Measurements from ENCODE around the gene INSR. TPM values are rescaled to one million over a fixed set of nuclear protein-coding genes. Genes with fewer than 3 reads are reported as not detected.
"Not testable (repeated sequence)": the region's sequence is repeated elsewhere in the genome, so short reads cannot be mapped to it uniquely, and the experiment has no call there.

Gene INSR
- total RNA-seq, 2 donors from 2014 or later: 58.7 to 62.2 TPM

DNA sequence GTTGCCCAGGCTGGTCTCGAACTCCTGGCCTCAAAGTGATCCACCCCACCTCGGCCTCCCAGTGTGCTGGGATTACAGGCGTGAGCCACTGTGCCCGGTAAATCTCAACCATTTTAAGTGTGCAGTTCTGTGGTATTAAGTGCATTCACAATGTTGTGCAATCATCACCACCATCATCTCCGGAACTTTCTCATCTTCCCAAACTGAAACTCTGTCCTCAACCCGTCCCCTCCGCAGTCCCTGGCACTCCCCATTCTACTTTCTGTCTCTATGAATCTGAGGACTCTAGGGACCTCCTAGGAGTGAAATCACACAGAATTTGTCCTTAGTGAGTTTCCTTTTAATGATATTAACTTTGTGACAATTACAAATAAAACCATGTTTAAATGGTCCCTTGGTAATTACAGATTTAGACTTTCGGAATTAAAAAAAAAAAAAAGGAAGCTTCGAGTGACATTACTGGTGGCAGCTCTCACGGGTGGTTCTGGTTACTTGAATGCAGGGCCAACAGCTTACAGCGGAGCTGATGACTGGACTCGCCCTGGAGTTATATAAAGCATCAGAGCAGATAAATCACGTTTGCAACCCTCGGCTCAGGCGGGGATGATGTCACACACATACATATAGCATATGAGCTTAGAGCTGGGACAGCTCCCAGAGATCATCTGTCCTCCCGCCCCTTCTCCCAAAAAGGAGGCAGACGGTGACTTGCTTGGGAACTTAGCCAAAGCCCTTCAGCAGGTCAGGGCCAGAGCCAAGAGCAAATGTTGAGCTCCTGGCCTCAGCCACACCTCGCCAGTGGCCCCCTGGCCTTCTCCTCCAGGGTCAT lies 134.9 kb downstream of the INSR start:
- H3K27me3 ChIP-seq: no peaks in the 10 kb centered on the region
- H3K4me1 ChIP-seq: no peaks in the 10 kb centered on the region
- DNase-seq: no peak
- no peak overlapping the region for H3K9ac ChIP-seq (ENCODE audit: low read depth in 2 of 2, low read length in 2 of 2)
- intact Hi-C loops (cut with DNase I): no loop called here
- TF ChIP-seq, protein P1, sequence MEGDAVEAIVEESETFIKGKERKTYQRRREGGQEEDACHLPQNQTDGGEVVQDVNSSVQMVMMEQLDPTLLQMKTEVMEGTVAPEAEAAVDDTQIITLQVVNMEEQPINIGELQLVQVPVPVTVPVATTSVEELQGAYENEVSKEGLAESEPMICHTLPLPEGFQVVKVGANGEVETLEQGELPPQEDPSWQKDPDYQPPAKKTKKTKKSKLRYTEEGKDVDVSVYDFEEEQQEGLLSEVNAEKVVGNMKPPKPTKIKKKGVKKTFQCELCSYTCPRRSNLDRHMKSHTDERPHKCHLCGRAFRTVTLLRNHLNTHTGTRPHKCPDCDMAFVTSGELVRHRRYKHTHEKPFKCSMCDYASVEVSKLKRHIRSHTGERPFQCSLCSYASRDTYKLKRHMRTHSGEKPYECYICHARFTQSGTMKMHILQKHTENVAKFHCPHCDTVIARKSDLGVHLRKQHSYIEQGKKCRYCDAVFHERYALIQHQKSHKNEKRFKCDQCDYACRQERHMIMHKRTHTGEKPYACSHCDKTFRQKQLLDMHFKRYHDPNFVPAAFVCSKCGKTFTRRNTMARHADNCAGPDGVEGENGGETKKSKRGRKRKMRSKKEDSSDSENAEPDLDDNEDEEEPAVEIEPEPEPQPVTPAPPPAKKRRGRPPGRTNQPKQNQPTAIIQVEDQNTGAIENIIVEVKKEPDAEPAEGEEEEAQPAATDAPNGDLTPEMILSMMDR (IDR thresholded peaks at IDR 0.05): no peak
- no peaks in the 10 kb centered on the region for H3K36me3 ChIP-seq
- H3K27ac ChIP-seq: no peak overlapping the region
- no peaks in the 10 kb centered on the region for H3K9me3 ChIP-seq
- no peak overlapping the region for H3K4me3 ChIP-seq

DNA sequence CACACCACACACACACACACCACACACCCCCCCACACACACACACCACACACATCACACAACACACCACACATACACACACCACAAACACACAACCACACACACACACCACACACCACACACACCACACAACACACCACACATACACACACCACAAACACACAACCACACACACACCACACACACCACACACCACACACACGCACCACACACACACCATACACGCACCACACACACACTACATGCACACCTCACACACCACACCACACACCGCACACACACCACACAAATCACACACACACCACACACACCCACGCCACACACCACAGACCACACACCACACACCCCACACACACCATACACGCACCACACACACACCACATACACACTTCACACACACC lies 141.2 kb downstream of the INSR start:
- TF ChIP-seq, protein P1 (IDR thresholded peaks at IDR 0.05): no peak
- Histone ChIP-seq H3K27ac (no peak overlapping the region), H3K9ac (ENCODE audit: low read depth in 2 of 2, low read length in 2 of 2) (no peak overlapping the region), H3K4me1 (no peaks in the 10 kb centered on the region), H3K4me3 (no peak overlapping the region), H3K9me3 (no peaks in the 10 kb centered on the region), H3K27me3 (no peaks in the 10 kb centered on the region), H3K36me3 (no peaks in the 10 kb centered on the region)
- DNase-seq: no peak
- intact Hi-C loops (cut with DNase I): no loop called here

DNA sequence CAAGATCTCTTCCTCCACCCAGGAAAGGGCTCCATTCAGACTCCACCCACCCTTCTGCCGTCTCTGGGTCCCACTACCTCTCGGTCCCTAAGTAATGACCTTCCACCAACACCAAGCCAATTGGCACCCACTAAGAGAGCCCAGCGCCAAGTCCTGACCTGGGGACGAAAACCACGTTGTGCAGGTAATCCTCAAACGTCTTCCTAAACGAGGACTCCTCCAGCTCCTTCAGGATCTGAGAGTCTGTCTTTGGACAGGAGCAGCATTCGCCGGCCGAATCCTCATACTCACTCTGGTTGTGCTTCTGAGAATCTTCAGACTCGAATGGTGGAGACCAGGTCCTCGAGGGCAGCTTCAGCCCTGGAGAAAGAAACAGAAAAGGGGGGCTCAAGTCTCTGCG lies 141.6 kb downstream of the INSR start:
- intact Hi-C loops (cut with DNase I): no loop called here
- TF ChIP-seq, protein P1 (IDR thresholded peaks at IDR 0.05): no peak
- no peaks in the 10 kb centered on the region for H3K9me3 ChIP-seq
- no peaks in the 10 kb centered on the region for H3K27me3 ChIP-seq
- no peaks in the 10 kb centered on the region for H3K36me3 ChIP-seq
- no peaks in the 10 kb centered on the region for H3K4me1 ChIP-seq
- no peak overlapping the region for H3K9ac ChIP-seq (ENCODE audit: low read depth in 2 of 2, low read length in 2 of 2)
- no peak overlapping the region for H3K27ac ChIP-seq
- DNase-seq: no peak
- no peak overlapping the region for H3K4me3 ChIP-seq

DNA sequence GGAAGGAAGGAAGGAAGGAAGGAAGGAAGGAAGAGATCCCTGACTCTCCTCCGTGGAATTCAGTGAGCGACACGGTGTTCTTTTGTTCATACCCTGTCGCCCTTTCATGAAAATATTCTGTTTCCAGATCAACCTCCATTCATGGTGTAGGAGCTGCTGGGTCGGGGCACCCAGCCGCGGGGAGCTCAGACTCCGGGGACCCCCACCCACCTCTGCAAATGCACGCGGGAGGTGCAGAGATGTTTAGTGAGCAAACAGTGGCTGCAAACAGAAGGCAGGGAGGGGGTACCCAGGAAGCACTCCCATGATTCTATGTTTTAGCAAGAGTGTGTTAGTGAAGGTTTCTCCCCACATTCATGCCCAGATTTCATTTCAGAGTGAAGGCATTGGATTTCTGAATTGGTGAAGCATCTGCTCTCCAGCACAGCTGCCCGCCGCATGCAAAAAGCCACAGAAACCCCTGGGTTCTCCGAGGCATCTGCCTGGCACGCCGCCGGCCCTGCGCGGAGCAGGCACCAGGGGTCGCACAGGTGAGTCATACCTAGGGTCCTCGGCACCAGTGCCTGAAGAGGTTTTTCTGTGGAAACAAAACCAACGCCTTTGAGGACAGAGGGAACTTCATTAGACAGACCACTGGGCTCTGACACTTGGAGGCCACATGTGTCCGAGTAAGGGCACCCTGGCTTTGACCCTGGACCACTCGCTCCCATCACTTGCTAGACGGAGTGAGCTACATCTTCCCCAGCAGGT lies 144.1 kb downstream of the INSR start:
- no peak for DNase-seq
- no peak overlapping the region for H3K9ac ChIP-seq (ENCODE audit: low read depth in 2 of 2, low read length in 2 of 2)
- TF ChIP-seq, protein P1 (IDR thresholded peaks at IDR 0.05): no peak

DNA sequence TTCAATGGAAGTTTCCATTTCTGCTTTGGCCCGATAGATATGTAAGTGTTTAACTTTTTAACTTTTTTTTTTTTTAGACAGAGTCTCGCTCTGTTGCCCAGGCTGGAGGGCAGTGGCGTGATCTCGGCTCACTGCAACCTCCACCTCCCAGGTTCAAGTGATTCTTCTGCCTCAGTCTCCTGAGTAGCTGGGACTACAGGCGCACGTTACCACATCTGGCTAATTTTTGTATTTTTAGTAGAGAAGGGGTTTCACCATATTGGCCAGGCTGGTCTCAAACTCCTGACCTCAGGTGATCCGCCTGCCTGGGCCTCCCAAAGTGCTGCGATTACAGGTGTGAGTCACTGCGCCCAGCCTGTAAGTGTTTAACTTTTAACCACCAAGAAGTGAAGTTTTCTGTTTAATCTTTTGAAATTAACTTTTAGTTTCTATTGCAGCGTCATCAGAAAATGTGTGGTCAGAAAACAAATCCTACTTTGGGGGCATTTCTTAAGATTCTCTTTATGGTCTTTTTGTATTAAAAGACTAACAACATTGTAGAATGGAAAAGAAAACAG lies 147.0 kb downstream of the INSR start:
- not testable (repeated sequence) for H3K4me1 ChIP-seq; H3K4me3 ChIP-seq; H3K27me3 ChIP-seq; H3K9me3 ChIP-seq; DNase-seq; H3K9ac ChIP-seq (ENCODE audit: low read depth in 2 of 2, low read length in 2 of 2); H3K36me3 ChIP-seq; H3K27ac ChIP-seq
- intact Hi-C loops (cut with DNase I): loop anchor here (5.0 kb wide), 2 partner anchors 180 to 195 kb away; no protein-coding TSS in a partner anchor

More for the DNA sequence above, 144.1 kb downstream of the INSR start:
- Histone ChIP-seq H3K27me3 (no peaks in the 10 kb centered on the region), H3K27ac (no peak overlapping the region), H3K9me3 (no peaks in the 10 kb centered on the region), H3K4me3 (no peak overlapping the region), H3K36me3 (no peaks in the 10 kb centered on the region), H3K4me1 (peaks cover 4% of the 10 kb centered on the region)
- intact Hi-C loops (cut with DNase I): loop anchor here (5.0 kb wide), 2 partner anchors 177 to 192 kb away; no protein-coding TSS in a partner anchor

DNA sequence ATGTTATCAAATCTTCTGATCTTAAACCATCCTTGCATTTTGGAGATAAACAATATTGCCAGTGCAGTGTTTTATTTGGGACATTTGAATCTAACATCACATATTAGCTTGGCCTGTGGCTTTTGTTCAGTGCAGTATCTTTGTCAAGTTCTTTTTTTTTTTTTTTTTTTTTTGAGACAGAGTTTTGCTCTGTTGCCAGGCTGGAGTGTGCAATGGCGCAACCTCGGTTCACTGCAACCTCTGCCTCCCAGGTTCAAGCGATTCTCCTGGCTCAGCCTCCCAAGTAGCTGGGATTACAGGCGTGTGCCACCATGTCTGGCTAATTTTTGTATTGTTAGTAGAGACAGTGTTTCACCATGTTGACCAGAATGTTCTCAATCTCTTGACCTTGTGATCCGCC lies 148.1 kb downstream of the INSR start:
- H3K9me3 ChIP-seq; H3K27me3 ChIP-seq; H3K4me1 ChIP-seq; H3K9ac ChIP-seq (ENCODE audit: low read depth in 2 of 2, low read length in 2 of 2); DNase-seq; H3K36me3 ChIP-seq; H3K4me3 ChIP-seq; H3K27ac ChIP-seq: not testable (repeated sequence)
- intact Hi-C loops (cut with DNase I): loop anchor here (5.0 kb wide), 2 partner anchors 181 to 196 kb away; no protein-coding TSS in a partner anchor

Data from colonic mucosa (tissue), 4 donors.